22Rv1 (cell line): ENCODE measurements around the gene RPLP2.

ENCODE experiments used
- CTCF ChIP-seq: fragments of 450-650 bp; IDR thresholded peaks from 2 replicates; pipeline ENCODE4 v1.5.1; 2017; ENCODE audit warnings: mild to moderate bottlenecking
- ZFX ChIP-seq: fragments of 450-650 bp; IDR thresholded peaks from 2 replicates; pipeline ENCODE4 v1.6.1; 2017; ENCODE audit warnings: antibody characterized with exemption, borderline replicate concordance

- TF ChIP-seq CTCF, result no peak
- TF ChIP-seq ZFX, result no peak
Measured at GRCh38 chr11:794766-795633, 14.8 kb upstream of the RPLP2 start.
